Measurements from ENCODE around the gene HSBP1L1. TPM values are rescaled to one million over a fixed set of nuclear protein-coding genes. Genes with fewer than 3 reads are reported as not detected.

Gene HSBP1L1
- total RNA-seq, 1 experiment from 2014 or later, result 25.7 TPM

DNA sequence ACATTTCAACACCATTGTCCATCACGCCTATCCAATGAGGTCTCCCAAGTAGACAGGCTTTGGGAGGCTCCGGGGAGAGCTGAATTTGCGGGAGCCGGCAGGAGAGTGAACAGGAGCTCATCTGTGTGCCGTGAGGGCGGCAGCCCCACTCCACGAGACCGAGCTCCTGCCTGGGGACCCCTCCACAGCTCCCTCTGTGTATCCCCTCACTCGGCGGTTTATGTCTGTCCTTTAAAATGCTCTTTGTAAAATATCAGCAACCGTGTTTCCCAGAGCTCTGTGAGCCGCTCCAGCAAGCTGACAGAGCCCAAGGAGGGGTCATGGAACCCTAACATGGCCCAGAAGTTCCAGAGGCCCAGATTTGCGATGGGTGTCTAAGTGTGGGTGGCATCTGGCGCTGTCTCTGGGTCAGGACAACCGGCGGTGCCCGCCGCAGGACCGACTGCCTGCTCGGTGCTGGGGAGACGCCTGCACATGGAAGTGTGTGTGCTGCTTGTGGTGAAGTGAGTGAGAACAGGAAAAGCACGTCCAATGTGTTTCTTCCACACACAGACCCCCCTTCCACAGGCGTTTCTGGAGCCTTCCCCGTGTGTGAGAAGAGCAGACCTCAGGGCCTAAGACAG is 47.8 kb upstream of the HSBP1L1 start:
- no peaks in the 10 kb centered on the region for H3K9me3 ChIP-seq
- ChIA-PET POLR2A (no interaction called here), CTCF (no interaction called here)
- DNase-seq, result no peak
- Mint-ChIP-seq H3K27ac (ENCODE audit: unreplicated experiment) (no peak overlapping the region), H3K4me3 (ENCODE audit: unreplicated experiment) (no peak overlapping the region), H3K4me1 (ENCODE audit: low read depth, unreplicated experiment) (no peaks in the 10 kb centered on the region), H3K36me3 (ENCODE audit: insufficient read depth, unreplicated experiment) (peaks cover 7% of the 10 kb centered on the region), H3K9me3 (ENCODE audit: unreplicated experiment) (no peaks in the 10 kb centered on the region), H3K27me3 (ENCODE audit: insufficient read depth, unreplicated experiment) (no peaks in the 10 kb centered on the region)
- no peaks in the 10 kb centered on the region for H3K4me1 ChIP-seq
- no peaks in the 10 kb centered on the region for H3K27me3 ChIP-seq (replicated peaks; ENCODE audit: control insufficient read depth, insufficient read depth, low read length)
- intact Hi-C loops (cut with micrococcal nuclease; ENCODE audit: unreplicated experiment), result no loop called here
- H3K4me3 ChIP-seq (ENCODE audit: low read depth, low read length), result no peak overlapping the region
- TF ChIP-seq, protein P1, sequence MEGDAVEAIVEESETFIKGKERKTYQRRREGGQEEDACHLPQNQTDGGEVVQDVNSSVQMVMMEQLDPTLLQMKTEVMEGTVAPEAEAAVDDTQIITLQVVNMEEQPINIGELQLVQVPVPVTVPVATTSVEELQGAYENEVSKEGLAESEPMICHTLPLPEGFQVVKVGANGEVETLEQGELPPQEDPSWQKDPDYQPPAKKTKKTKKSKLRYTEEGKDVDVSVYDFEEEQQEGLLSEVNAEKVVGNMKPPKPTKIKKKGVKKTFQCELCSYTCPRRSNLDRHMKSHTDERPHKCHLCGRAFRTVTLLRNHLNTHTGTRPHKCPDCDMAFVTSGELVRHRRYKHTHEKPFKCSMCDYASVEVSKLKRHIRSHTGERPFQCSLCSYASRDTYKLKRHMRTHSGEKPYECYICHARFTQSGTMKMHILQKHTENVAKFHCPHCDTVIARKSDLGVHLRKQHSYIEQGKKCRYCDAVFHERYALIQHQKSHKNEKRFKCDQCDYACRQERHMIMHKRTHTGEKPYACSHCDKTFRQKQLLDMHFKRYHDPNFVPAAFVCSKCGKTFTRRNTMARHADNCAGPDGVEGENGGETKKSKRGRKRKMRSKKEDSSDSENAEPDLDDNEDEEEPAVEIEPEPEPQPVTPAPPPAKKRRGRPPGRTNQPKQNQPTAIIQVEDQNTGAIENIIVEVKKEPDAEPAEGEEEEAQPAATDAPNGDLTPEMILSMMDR (IDR thresholded peaks at IDR 0.05; ENCODE audit: insufficient read depth in 1 of 2, low read depth in 1 of 2, low read length in 1 of 2, severe bottlenecking in 1 of 2, unreplicated experiment in 1 of 2), result no peak
- BruUV-seq (replicated peaks), result no TSS peak
- H3K36me3 ChIP-seq (ENCODE audit: control insufficient read depth, insufficient read depth, low read length), result peaks cover 1% of the 10 kb centered on the region; the same call in 1 of the 2 replicates

DNA sequence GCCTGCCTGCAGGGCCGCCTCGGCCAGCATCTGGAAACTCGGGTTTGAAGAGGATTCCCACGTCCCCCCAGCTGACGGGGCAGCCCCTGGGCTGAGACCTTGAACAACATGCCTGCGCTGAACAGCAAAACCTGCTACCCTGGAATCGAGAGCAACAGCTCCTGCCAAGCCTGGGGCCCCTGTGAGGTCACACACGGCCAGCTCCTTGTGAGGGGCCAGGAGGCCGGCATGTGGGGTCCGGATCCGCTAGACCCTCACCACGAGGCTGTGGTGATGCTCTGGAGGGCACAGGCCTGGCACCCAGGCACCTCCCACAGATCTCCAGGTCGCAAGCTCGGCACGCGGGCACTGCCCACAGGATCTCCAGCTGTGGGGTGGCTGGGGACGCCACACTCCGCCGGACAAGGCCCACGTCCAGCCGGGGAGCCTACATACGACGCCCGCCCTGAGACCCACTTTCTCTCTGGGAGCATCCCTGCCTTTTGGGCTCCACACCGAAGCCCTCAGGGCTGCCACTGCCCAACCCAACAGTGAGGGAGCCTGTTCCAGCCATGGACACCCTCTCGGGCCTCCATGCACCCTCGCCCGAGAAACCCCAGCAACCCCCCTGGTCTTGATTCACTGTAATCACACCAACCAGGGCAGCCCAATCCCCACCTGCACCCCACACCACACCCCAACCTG is 47.1 kb upstream of the HSBP1L1 start:
- intact Hi-C loops (cut with micrococcal nuclease; ENCODE audit: unreplicated experiment), result no loop called here
- peaks cover 1% of the 10 kb centered on the region; the same call in 1 of the 2 replicates for H3K36me3 ChIP-seq (ENCODE audit: control insufficient read depth, insufficient read depth, low read length)
- POLR2A ChIA-PET, result no interaction called here
- no TSS peak for BruUV-seq (replicated peaks)
- no peak overlapping the region for H3K4me3 ChIP-seq (ENCODE audit: low read depth, low read length)
- Mint-ChIP-seq H3K4me3 (ENCODE audit: unreplicated experiment) (no peak overlapping the region), H3K27ac (ENCODE audit: unreplicated experiment) (no peak overlapping the region), H3K27me3 (ENCODE audit: insufficient read depth, unreplicated experiment) (no peaks in the 10 kb centered on the region), H3K9me3 (ENCODE audit: unreplicated experiment) (no peaks in the 10 kb centered on the region), H3K4me1 (ENCODE audit: low read depth, unreplicated experiment) (no peaks in the 10 kb centered on the region), H3K36me3 (ENCODE audit: insufficient read depth, unreplicated experiment) (peaks cover 7% of the 10 kb centered on the region)
- no peaks in the 10 kb centered on the region for H3K9me3 ChIP-seq
- CTCF ChIA-PET, result no interaction called here
- H3K4me1 ChIP-seq, result no peaks in the 10 kb centered on the region
- TF ChIP-seq, protein P1 (IDR thresholded peaks at IDR 0.05; ENCODE audit: insufficient read depth in 1 of 2, low read depth in 1 of 2, low read length in 1 of 2, severe bottlenecking in 1 of 2, unreplicated experiment in 1 of 2), result no peak
- no peak for DNase-seq
- H3K27me3 ChIP-seq (replicated peaks; ENCODE audit: control insufficient read depth, insufficient read depth, low read length), result no peaks in the 10 kb centered on the region

DNA sequence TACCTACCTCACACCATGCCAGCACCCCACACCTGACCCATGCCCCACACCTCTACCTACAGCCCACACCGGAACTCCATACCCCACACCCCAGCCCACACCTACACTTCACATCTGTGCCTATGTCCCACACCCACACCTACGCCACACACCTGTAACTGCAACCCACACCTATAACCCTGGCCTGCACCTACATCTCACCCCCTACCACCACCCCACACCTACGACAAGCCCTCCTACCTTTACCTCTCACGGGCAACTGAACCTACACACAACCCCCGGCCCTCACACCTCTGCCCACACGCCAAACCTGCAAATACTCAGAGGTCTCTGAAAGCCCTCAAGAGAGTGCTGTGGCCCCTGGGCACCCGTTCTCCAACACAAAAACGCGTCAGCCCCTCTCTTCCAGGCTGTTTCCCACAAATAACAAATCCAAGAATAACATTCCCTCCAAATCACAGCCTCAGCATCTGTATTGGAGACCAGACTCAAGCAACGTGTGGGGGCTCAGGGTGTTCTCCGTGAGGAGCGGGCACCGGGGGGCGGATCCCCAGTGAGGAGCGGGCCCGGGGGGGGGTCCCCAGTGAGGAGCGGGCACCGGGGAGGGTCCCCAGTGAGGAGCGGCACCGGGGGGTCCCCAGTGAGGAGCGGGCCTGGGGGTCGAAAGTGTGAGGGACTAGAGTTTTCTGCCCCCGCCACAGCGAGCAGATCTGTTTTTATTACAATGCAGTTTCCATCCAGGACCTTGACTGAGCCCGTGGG is 46.4 kb upstream of the HSBP1L1 start:
- TF ChIP-seq, protein P1 (IDR thresholded peaks at IDR 0.05; ENCODE audit: insufficient read depth in 1 of 2, low read depth in 1 of 2, low read length in 1 of 2, severe bottlenecking in 1 of 2, unreplicated experiment in 1 of 2), result no peak

More for the DNA sequence above, 46.4 kb upstream of the HSBP1L1 start:
- H3K4me3 ChIP-seq (ENCODE audit: low read depth, low read length), result no peak overlapping the region
- no peak overlapping the region for H3K4me3 Mint-ChIP-seq (ENCODE audit: unreplicated experiment)
- H3K9me3 Mint-ChIP-seq (ENCODE audit: unreplicated experiment), result no peaks in the 10 kb centered on the region
- H3K27ac Mint-ChIP-seq (ENCODE audit: unreplicated experiment), result no peak overlapping the region
- POLR2A ChIA-PET, result no interaction called here
- intact Hi-C loops (cut with micrococcal nuclease; ENCODE audit: unreplicated experiment), result no loop called here
- no peaks in the 10 kb centered on the region for H3K4me1 Mint-ChIP-seq (ENCODE audit: low read depth, unreplicated experiment)
- no peaks in the 10 kb centered on the region for H3K4me1 ChIP-seq
- peaks cover 7% of the 10 kb centered on the region for H3K36me3 Mint-ChIP-seq (ENCODE audit: insufficient read depth, unreplicated experiment)
- no TSS peak for BruUV-seq (replicated peaks)
- CTCF ChIA-PET, result no interaction called here
- H3K27me3 Mint-ChIP-seq (ENCODE audit: insufficient read depth, unreplicated experiment), result no peaks in the 10 kb centered on the region
- no peaks in the 10 kb centered on the region for H3K27me3 ChIP-seq (replicated peaks; ENCODE audit: control insufficient read depth, insufficient read depth, low read length)
- no peak for DNase-seq
- H3K9me3 ChIP-seq, result no peaks in the 10 kb centered on the region
- peaks cover 1% of the 10 kb centered on the region; the same call in 1 of the 2 replicates for H3K36me3 ChIP-seq (ENCODE audit: control insufficient read depth, insufficient read depth, low read length)

Measured in Caco-2 (cell line).